Measurements from ENCODE around the gene PDZD8. TPM values are rescaled to one million over a fixed set of nuclear protein-coding genes. Genes with fewer than 3 reads are reported as not detected.

PDZD8 gene
- total RNA-seq, 4 donors from 2014 or later: 28.6 to 54.3 (median 34.8) TPM

- TF ChIP-seq, protein P1, sequence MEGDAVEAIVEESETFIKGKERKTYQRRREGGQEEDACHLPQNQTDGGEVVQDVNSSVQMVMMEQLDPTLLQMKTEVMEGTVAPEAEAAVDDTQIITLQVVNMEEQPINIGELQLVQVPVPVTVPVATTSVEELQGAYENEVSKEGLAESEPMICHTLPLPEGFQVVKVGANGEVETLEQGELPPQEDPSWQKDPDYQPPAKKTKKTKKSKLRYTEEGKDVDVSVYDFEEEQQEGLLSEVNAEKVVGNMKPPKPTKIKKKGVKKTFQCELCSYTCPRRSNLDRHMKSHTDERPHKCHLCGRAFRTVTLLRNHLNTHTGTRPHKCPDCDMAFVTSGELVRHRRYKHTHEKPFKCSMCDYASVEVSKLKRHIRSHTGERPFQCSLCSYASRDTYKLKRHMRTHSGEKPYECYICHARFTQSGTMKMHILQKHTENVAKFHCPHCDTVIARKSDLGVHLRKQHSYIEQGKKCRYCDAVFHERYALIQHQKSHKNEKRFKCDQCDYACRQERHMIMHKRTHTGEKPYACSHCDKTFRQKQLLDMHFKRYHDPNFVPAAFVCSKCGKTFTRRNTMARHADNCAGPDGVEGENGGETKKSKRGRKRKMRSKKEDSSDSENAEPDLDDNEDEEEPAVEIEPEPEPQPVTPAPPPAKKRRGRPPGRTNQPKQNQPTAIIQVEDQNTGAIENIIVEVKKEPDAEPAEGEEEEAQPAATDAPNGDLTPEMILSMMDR (IDR thresholded peaks at IDR 0.05; ENCODE audit: low read depth): no peak
Measured at GRCh38 chr10:117313641-117314040, 61.6 kb downstream of the PDZD8 start.

GRCh38 chr10:117312430-117312829 lies 62.8 kb downstream of the PDZD8 start:
- TF ChIP-seq, protein P1 (IDR thresholded peaks at IDR 0.05; ENCODE audit: low read depth): no peak

DNA sequence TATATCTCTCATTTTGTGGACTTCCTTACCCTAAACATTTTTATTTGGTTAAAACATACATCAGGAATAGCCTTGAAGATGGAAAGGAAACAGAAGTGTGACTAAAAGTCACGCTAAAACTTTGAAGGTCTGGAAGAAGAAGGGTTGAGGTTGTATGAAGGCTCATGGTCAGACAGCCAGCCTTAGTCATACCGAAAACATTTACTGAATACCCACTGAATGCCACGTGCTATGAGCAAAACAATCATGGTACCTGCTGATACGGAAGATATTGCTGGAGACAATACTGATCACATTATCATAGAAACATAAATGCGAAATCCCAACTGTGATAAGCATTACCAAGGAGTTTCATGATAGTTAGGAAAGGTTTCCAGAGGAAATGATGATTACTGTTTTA lies 64.0 kb downstream of the PDZD8 start:
- TF ChIP-seq, protein P1 (IDR thresholded peaks at IDR 0.05; ENCODE audit: low read depth): no peak

- TF ChIP-seq, protein P1 (IDR thresholded peaks at IDR 0.05; ENCODE audit: low read depth): no peak
Measured at GRCh38 chr10:117306674-117307073, 68.6 kb downstream of the PDZD8 start.

- TF ChIP-seq, protein P1 (IDR thresholded peaks at IDR 0.05; ENCODE audit: low read depth): no peak
Measured at GRCh38 chr10:117300671-117301070, 74.6 kb downstream of the PDZD8 start.

- TF ChIP-seq, protein P1 (IDR thresholded peaks at IDR 0.05; ENCODE audit: low read depth): no peak
Measured at GRCh38 chr10:117299435-117299834, 75.8 kb downstream of the PDZD8 start.

DNA sequence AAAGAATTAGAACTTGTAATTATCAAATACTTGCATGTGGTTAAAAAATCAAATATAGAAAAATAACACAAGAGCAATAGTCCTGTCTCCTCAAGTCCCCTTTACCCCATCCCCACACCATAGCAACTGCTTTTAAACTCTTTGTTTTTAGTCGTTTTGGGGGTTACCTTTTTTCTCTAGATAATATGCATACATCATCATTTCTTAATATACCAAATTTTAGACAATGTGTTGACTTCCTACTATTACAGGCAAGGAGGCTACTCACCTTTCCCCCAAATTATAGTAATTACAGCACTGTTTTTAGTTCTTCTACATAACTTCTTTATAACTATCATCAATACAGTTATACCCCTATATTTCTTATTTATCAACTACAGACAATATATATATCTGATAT lies 77.0 kb downstream of the PDZD8 start:
- TF ChIP-seq, protein P1 (IDR thresholded peaks at IDR 0.05; ENCODE audit: low read depth): no peak

All from subcutaneous adipose tissue (tissue), 4 donors.